Kidney (tissue), 14 donors: ENCODE data around the gene DEK. TPM values are rescaled to one million over a fixed set of nuclear protein-coding genes. Genes with fewer than 3 reads are reported as not detected.
A peak's percentile ranks its signal among the peaks of the same experiment; 100 is the strongest.

Source experiments
- DNase-seq, 5 donors: peaks; one replicate each; pipeline ENCODE4 v3.0.0-alpha.2; 2013 to 2020
- FAIRE-seq: peaks from 2 replicates; lab custom pipeline; 2012; peaks lifted over from hg19 to GRCh38; lab: Jason Lieb, UNC
- H3K27ac ChIP-seq, 2 donors: one replicate each; pipeline ENCODE4 v1.7.0; 2013; ENCODE audit warnings: low read depth in 2 of 2, low read length in 2 of 2, inconsistent platforms in 1 of 2
- H3K27me3 ChIP-seq: one replicate; pipeline ENCODE4 v1.7.1; 2013; ENCODE audit warnings: low read length, inconsistent platforms; ENCODE audit not compliant: control insufficient read depth, insufficient read depth
- H3K36me3 ChIP-seq, 3 donors: one replicate each; pipeline versions ENCODE4 v1.7.0 to v1.7.1; 2013; ENCODE audit warnings: low read length in 3 of 3, control low read depth in 1 of 3, inconsistent platforms in 1 of 3; ENCODE audit not compliant: insufficient read depth in 3 of 3, control insufficient read depth in 2 of 3
- H3K4me1 ChIP-seq, 3 donors: one replicate each; pipeline versions ENCODE4 v1.7.0 to v1.7.1; 2013; ENCODE audit warnings: low read length in 3 of 3, inconsistent platforms in 1 of 3, low read depth in 1 of 3; ENCODE audit not compliant: control insufficient read depth in 2 of 3, insufficient read depth in 2 of 3
- H3K4me3 ChIP-seq, 3 donors: one replicate each; pipeline versions ENCODE4 v1.7.0 to v1.8.1; 2013; ENCODE audit warnings: low read length in 3 of 3, control low read depth in 1 of 3, inconsistent platforms in 1 of 3
- H3K9ac ChIP-seq, 3 donors: one replicate each; pipeline versions ENCODE4 v1.7.0 to v1.7.1; 2013; ENCODE audit warnings: low read length in 3 of 3, control low read depth in 1 of 3, inconsistent platforms in 1 of 3
- H3K9me3 ChIP-seq, 3 donors: one replicate each; pipeline versions ENCODE4 v1.7.0 to v1.7.1; 2013; ENCODE audit warnings: low read length in 3 of 3, control low read depth in 1 of 3, inconsistent platforms in 1 of 3; ENCODE audit not compliant: control insufficient read depth in 2 of 3, insufficient read depth in 1 of 3
- CTCF ChIP-seq: IDR thresholded peaks from 3 replicates; pipeline ENCODE4 v1.5.1; 2012; ENCODE audit warnings: mild to moderate bottlenecking, moderate library complexity, borderline replicate concordance; ENCODE audit not compliant: insufficient read depth; ENCODE audit errors: extremely low read depth
- intact Hi-C: fragments of 100-400 bp; cut with DNase I; formaldehyde crosslinking; loops from one replicate; pipeline ENCODE4 v1.11.1; 2022
- polyA plus RNA-seq: library from polyadenylated mRNA; stranded (reverse); fragments of 350-450 nt; fragmentation: Illumina TruSeq; extraction: RNeasy Lipid Tissue Mini Kit (QIAGEN cat#74804); gene quantifications from one replicate; pipeline ENCODE4 v1.2.3, GENCODE V29; 2014; ENCODE audit warnings: low read depth, low replicate concordance; ENCODE audit not compliant: insufficient read depth
- total RNA-seq: library from RNA; stranded (reverse); fragmentation: NEBNext Ultra II Directional; extraction: Animal tissue kit (Norgen Biotek cat#: 25700); gene quantifications from one replicate; pipeline ENCODE4 v1.2.1, GENCODE V29; 2021
- donor health status: control.
- donor health status: control.
- donor health status: control.
- donor health status: control.
- donor health status: control.
- donor health status: DM: yes; HTN: yes; CAD: no.
- donor health status: Normal renal cell carcinoma (clear cell type).

The DEK gene
- total and polyA plus RNA-seq, 2 donors from 2014 or later, result 23.7 to 67.2 TPM

GRCh38 chr6:18277237-18278006 is 13.1 kb upstream of the DEK start:
- DNase-seq (peak in 4 of 5 donors; percentile 27 to 52 (median 36)), FAIRE-seq (no peak)
- no peaks in the 10 kb centered on the region for H3K9me3 ChIP-seq
- H3K27ac ChIP-seq, result no peak overlapping the region
- peaks cover 0 to 6% (median 0%) of the 10 kb centered on the region in 3 donors for H3K4me1 ChIP-seq
- H3K36me3 ChIP-seq, result no peaks in the 10 kb centered on the region
- no peak overlapping the region for H3K9ac ChIP-seq
- peak overlapping the region in 2 of 3 donors; percentile 17 to 18 for H3K4me3 ChIP-seq
- no peak for TF ChIP-seq CTCF
- peaks cover 6% of the 10 kb centered on the region for H3K27me3 ChIP-seq
- intact Hi-C loops, result no loop called here

GRCh38 chr6:18276610-18277236 is 12.4 kb upstream of the DEK start:
- Histone ChIP-seq H3K27me3 (peaks cover 6% of the 10 kb centered on the region), H3K4me1 (peaks cover 0 to 6% (median 0%) of the 10 kb centered on the region in 3 donors), H3K4me3 (peak overlapping the region in 1 of 3 donors; percentile 17), H3K9me3 (no peaks in the 10 kb centered on the region), H3K9ac (no peak overlapping the region), H3K27ac (no peak overlapping the region), H3K36me3 (no peaks in the 10 kb centered on the region)
- DNase-seq, result peak in 3 of 5 donors; percentile 33 to 49 (median 44)
- no peak for TF ChIP-seq CTCF
- FAIRE-seq, result no peak
- intact Hi-C loops, result no loop called here

GRCh38 chr6:18270216-18270615 is 5.9 kb upstream of the DEK start:
- no peak overlapping the region for H3K4me3 ChIP-seq
- no peaks in the 10 kb centered on the region for H3K9me3 ChIP-seq
- H3K36me3 ChIP-seq, result no peaks in the 10 kb centered on the region
- intact Hi-C loops, result no loop called here
- H3K4me1 ChIP-seq, result peaks cover 0 to 3% (median 0%) of the 10 kb centered on the region in 3 donors
- no peak overlapping the region for H3K27ac ChIP-seq
- no peaks in the 10 kb centered on the region for H3K27me3 ChIP-seq
- no peak overlapping the region for H3K9ac ChIP-seq
- FAIRE-seq (no peak), DNase-seq (no peak)
- TF ChIP-seq CTCF, result no peak
